ENCODE data around the gene ZNF81. TPM values are rescaled to one million over a fixed set of nuclear protein-coding genes. Genes with fewer than 3 reads are reported as not detected.

The ZNF81 gene
- total RNA-seq, 3 donors from 2014 or later, result 5.4 to 7.6 (median 7.6) TPM

Other genes with a start within 250 kb of the ZNF81 start
- under 1 TPM; 0.23 to 0.43 (median 0.24) TPM for gene SYN1, start 217.0 kb upstream of the ZNF81 start, total RNA-seq
- 1 to 10 TPM; 1.2 to 1.8 (median 1.6) TPM for gene CFP, start 207.0 kb upstream of the ZNF81 start, total RNA-seq
- 10 to 100 TPM; 70.3 to 79.6 (median 76.2) TPM for gene ELK1, start 186.3 kb upstream of the ZNF81 start, total RNA-seq
- 100 to 1,000 TPM; 168 to 175 (median 168) TPM for gene UXT, start 177.7 kb upstream of the ZNF81 start, total RNA-seq
- 1 to 10 TPM; 3.3 to 4.0 (median 3.7) TPM for gene ZNF182, start 167.1 kb downstream of the ZNF81 start, total RNA-seq
- gene SPACA5, start 170.1 kb downstream of the ZNF81 start, total RNA-seq, result not detected
- under 1 TPM; 0.25 to 0.84 (median 0.42) TPM for gene ZNF630, start 234.7 kb downstream of the ZNF81 start, total RNA-seq